GM10248 (cell line): ENCODE results near the gene PLCB4.

Source experiments
- CTCF ChIA-PET: fragments of 300-600 bp; sonication (Branson Sonifier 250); formaldehyde crosslinking; extraction: SDS; loops from one replicate; lab custom pipeline; 2021; ENCODE audit warnings: antibody characterized with exemption; lab: Yijun Ruan, JAX
- POLR2A ChIA-PET: fragments of 350-650 bp; sonication (Branson Sonifier 250); formaldehyde crosslinking; extraction: SDS; loops from one replicate; lab custom pipeline; 2020; ENCODE audit warnings: antibody characterized with exemption; lab: Yijun Ruan, JAX
- DNase-seq: peaks from one replicate; pipeline ENCODE4 v3.0.0; 2012; ENCODE audit errors: extremely low spot score
- CTCF ChIP-seq: IDR thresholded peaks from 2 replicates; pipeline ENCODE4 v1.5.1; 2012; ENCODE audit warnings: mild to moderate bottlenecking, low read depth; ENCODE audit errors: extremely low read depth, missing control alignments, control extremely low read depth

PLCB4 gene

GRCh38 chr20:9334866-9335265 lies 266.0 kb downstream of the PLCB4 start:
- no peak for TF ChIP-seq CTCF
- CTCF ChIA-PET, result no interaction called here
- POLR2A ChIA-PET, result no interaction called here
- DNase-seq, result no peak

- DNase-seq, result no peak
- TF ChIP-seq CTCF, result no peak
Measured at GRCh38 chr20:9338101-9338500, 269.2 kb downstream of the PLCB4 start.

GRCh38 chr20:9339708-9340107 lies 270.8 kb downstream of the PLCB4 start:
- CTCF ChIA-PET, result interaction anchor here (1.3 to 1.7 kb wide), 2 partner anchors 10 to 11 kb away, joined by 3 read pairs; no protein-coding TSS in a partner anchor
- POLR2A ChIA-PET, result no interaction called here
- TF ChIP-seq CTCF, result no peak
- DNase-seq, result no peak

More at GRCh38 chr20:9338101-9338500, 269.2 kb downstream of the PLCB4 start:
- POLR2A ChIA-PET, result no interaction called here
- CTCF ChIA-PET, result no interaction called here

- POLR2A ChIA-PET, result no interaction called here
- no peak for TF ChIP-seq CTCF
Measured at GRCh38 chr20:9342651-9343050, 273.8 kb downstream of the PLCB4 start.

GRCh38 chr20:9344083-9344920 lies 275.4 kb downstream of the PLCB4 start:
- CTCF ChIA-PET, result interaction anchor here (1.6 kb wide), 1 partner anchor 10 kb away, joined by 5 read pairs; no protein-coding TSS in a partner anchor
- POLR2A ChIA-PET, result no interaction called here
- no peak for DNase-seq
- TF ChIP-seq CTCF, result no peak

More at GRCh38 chr20:9342651-9343050, 273.8 kb downstream of the PLCB4 start:
- CTCF ChIA-PET, result no interaction called here
- DNase-seq, result no peak

GRCh38 chr20:9348316-9348715 lies 279.4 kb downstream of the PLCB4 start:
- no peak for TF ChIP-seq CTCF
- ChIA-PET POLR2A (no interaction called here), CTCF (interaction anchor here (1.2 kb wide), 1 partner anchor 20 kb away, joined by 3 read pairs; no protein-coding TSS in a partner anchor)
- no peak for DNase-seq
